ENCODE results near the gene C1orf174.
A peak's percentile ranks its signal among the peaks of the same experiment; 100 is the strongest.

The C1orf174 gene

GRCh38 chr1:3890389-3891328 is 9.4 kb downstream of the C1orf174 start:
- Histone ChIP-seq H3K27ac (peak overlapping the region in 5 of 11 experiments; percentile 2 to 29 (median 14); a peak in 5 of 22 replicates), H3K4me2 (peak overlapping the region; percentile 24 to 97 (median 79)), H3K36me3 (peaks cover 66 to 85% (median 69%) of the 10 kb centered on the region in 11 experiments), H3K9me3 (replicated peaks in 1 of 11) (no peaks in the 10 kb centered on the region), H3K27me3 (no peaks in the 10 kb centered on the region), H3K9ac (peak overlapping the region in 6 of 11 experiments; percentile 8 to 56 (median 30); a peak in 7 of 22 replicates), H4K20me1 (peaks cover 46 to 95% (median 77%) of the 10 kb centered on the region in 11 experiments), H3K4me1 (peaks cover 29 to 38% (median 33%) of the 10 kb centered on the region in 10 experiments), H3K4me3 (peak overlapping the region in 5 of 10 experiments; percentile 10 to 47 (median 36); a peak in 6 of 20 replicates)
- TF ChIP-seq Cebpa-rat (IDR thresholded peaks at IDR 0.05): no peak

DNA sequence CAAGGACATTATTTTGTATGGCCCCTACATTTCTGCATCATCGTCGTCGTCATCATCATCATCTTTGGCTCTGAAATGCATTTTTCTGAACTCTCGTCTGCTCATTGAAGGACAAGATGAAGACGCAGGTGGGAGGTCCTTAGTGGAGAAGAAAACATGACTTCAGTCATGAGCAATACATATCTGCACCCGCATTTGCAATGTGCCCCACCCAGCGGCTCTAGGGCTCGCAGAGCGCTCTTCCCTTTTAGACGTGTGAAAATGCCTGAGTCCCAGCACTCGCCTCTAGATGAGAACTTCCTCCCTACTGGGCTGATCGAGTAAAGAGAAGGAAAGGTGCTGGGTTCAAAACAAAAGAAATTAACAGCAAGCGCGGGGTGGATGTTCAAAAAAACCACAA is 10.1 kb downstream of the C1orf174 start:
- no peak for TF ChIP-seq Cebpa-rat (IDR thresholded peaks at IDR 0.05)
- Histone ChIP-seq H3K4me3 (no peak overlapping the region), H3K27ac (no peak overlapping the region), H3K27me3 (no peaks in the 10 kb centered on the region), H3K4me2 (peak overlapping the region in 7 of 11 experiments; percentile 69 to 97 (median 84); a peak in 11 of 22 replicates), H3K9me3 (replicated peaks in 1 of 11) (no peaks in the 10 kb centered on the region), H4K20me1 (peaks cover 38 to 95% (median 73%) of the 10 kb centered on the region in 11 experiments), H3K4me1 (peaks cover 29 to 38% (median 33%) of the 10 kb centered on the region in 10 experiments), H3K36me3 (peaks cover 62 to 84% (median 68%) of the 10 kb centered on the region in 11 experiments), H3K9ac (no peak overlapping the region)

DNA sequence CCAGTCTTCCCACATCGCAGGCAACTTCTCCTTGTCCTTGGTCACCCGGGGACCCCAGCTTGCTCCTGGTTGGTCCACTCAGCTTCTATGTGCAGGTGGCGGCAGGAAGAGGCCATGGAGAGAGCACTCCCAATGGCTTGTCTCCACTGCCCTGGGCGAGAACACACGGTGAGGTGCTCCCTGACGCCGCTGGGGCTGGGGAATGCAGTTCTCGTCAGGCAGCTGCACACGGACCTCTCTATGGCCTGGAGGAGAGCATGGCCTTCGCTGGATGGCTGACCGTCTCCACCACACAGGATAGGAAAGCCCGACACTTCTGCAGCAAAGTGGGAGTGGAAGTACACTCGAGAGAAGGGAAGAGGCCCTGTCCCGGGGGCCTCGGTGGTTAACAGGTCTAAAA is 11.8 kb downstream of the C1orf174 start:
- Histone ChIP-seq H3K4me2 (no peak overlapping the region), H3K9me3 (replicated peaks in 1 of 11) (no peaks in the 10 kb centered on the region), H3K27ac (no peak overlapping the region), H3K36me3 (peaks cover 68 to 87% (median 79%) of the 10 kb centered on the region in 11 experiments), H3K4me1 (peaks cover 22 to 31% (median 26%) of the 10 kb centered on the region in 10 experiments), H3K4me3 (no peak overlapping the region), H3K27me3 (no peaks in the 10 kb centered on the region), H4K20me1 (peaks cover 25 to 87% (median 57%) of the 10 kb centered on the region in 11 experiments), H3K9ac (no peak overlapping the region)
- no peak for TF ChIP-seq Cebpa-rat (IDR thresholded peaks at IDR 0.05)

DNA sequence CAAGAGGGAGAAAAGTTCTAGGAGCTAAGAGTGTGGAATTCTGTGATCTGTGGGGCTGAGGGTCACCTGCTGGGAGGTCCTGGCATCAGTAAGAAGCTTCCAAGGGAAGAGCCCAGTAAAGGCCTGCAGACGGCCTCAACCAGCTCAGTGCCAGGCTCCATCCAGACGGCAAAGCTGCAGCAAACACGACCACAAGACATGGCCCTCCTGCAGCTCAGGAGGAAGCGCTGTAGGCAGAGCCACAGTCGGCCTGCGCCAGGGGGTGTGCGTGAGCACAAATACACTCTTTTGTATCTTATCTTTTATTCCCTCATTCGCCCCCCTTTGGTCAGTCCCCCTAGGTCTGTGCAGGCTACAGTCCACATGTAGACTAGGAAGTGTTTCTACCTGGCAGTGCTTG is 13.4 kb downstream of the C1orf174 start:
- Histone ChIP-seq H3K4me2 (no peak overlapping the region), H3K27ac (no peak overlapping the region), H3K36me3 (peaks cover 62 to 87% (median 76%) of the 10 kb centered on the region in 11 experiments), H3K9ac (no peak overlapping the region), H3K4me3 (no peak overlapping the region), H3K9me3 (replicated peaks in 1 of 11) (no peaks in the 10 kb centered on the region), H4K20me1 (peaks cover 17 to 75% (median 48%) of the 10 kb centered on the region in 11 experiments), H3K27me3 (no peaks in the 10 kb centered on the region), H3K4me1 (peaks cover 16 to 22% (median 18%) of the 10 kb centered on the region in 10 experiments)
- no peak for TF ChIP-seq Cebpa-rat (IDR thresholded peaks at IDR 0.05)

GRCh38 chr1:3886106-3886670 is 13.9 kb downstream of the C1orf174 start:
- Histone ChIP-seq H3K9ac (no peak overlapping the region; a peak in 1 of 22 replicates), H3K4me2 (no peak overlapping the region), H3K27me3 (no peaks in the 10 kb centered on the region), H3K4me1 (peaks cover 15 to 20% (median 17%) of the 10 kb centered on the region in 10 experiments), H4K20me1 (peaks cover 12 to 71% (median 43%) of the 10 kb centered on the region in 11 experiments), H3K36me3 (peaks cover 62 to 85% (median 79%) of the 10 kb centered on the region in 11 experiments), H3K9me3 (replicated peaks in 1 of 11) (no peaks in the 10 kb centered on the region), H3K4me3 (no peak overlapping the region), H3K27ac (no peak overlapping the region)
- TF ChIP-seq Cebpa-rat (IDR thresholded peaks at IDR 0.05): no peak

- Histone ChIP-seq H4K20me1 (peaks cover 7 to 72% (median 39%) of the 10 kb centered on the region in 11 experiments), H3K9me3 (replicated peaks in 1 of 11) (no peaks in the 10 kb centered on the region), H3K4me3 (no peak overlapping the region), H3K27ac (no peak overlapping the region), H3K27me3 (no peaks in the 10 kb centered on the region), H3K36me3 (peaks cover 65 to 86% (median 78%) of the 10 kb centered on the region in 11 experiments), H3K4me1 (peaks cover 12 to 21% (median 17%) of the 10 kb centered on the region in 10 experiments), H3K9ac (no peak overlapping the region), H3K4me2 (no peak overlapping the region)
- no peak for TF ChIP-seq Cebpa-rat (IDR thresholded peaks at IDR 0.05)
These were observed 14.5 kb downstream of the C1orf174 start for GRCh38 chr1:3885611-3886010.

DNA sequence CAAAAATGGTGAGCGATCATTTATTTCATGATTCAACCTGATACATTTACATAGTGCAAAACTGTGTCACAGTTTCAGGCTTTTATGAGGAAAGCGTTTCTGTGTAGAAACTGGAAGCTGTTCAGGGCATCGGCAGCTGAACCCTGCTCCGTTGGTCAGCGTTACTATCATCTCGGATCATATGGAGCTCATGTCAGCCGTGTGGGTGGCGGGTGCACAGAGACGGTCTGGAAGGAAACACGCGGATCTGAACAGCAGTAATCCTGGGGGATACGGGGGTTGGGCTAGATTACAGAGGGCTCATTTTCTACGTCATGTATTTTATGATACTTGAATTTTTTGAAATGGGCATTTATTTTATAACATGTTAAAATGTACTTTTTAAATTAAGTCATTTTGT is 15.1 kb downstream of the C1orf174 start:
- Histone ChIP-seq H3K36me3 (peaks cover 66 to 86% (median 76%) of the 10 kb centered on the region in 11 experiments), H3K4me1 (peaks cover 6 to 17% (median 13%) of the 10 kb centered on the region in 10 experiments), H3K27ac (no peak overlapping the region), H3K9me3 (replicated peaks in 1 of 11) (peaks cover 0 to 1% (median 0%) of the 10 kb centered on the region in 11 experiments; a peak in 4 of 22 replicates), H3K9ac (no peak overlapping the region), H4K20me1 (peaks cover under 1 to 70% (median 33%) of the 10 kb centered on the region in 11 experiments; a peak in 21 of 22 replicates), H3K27me3 (no peaks in the 10 kb centered on the region), H3K4me2 (no peak overlapping the region), H3K4me3 (no peak overlapping the region)
- TF ChIP-seq Cebpa-rat (IDR thresholded peaks at IDR 0.05): no peak

DNA sequence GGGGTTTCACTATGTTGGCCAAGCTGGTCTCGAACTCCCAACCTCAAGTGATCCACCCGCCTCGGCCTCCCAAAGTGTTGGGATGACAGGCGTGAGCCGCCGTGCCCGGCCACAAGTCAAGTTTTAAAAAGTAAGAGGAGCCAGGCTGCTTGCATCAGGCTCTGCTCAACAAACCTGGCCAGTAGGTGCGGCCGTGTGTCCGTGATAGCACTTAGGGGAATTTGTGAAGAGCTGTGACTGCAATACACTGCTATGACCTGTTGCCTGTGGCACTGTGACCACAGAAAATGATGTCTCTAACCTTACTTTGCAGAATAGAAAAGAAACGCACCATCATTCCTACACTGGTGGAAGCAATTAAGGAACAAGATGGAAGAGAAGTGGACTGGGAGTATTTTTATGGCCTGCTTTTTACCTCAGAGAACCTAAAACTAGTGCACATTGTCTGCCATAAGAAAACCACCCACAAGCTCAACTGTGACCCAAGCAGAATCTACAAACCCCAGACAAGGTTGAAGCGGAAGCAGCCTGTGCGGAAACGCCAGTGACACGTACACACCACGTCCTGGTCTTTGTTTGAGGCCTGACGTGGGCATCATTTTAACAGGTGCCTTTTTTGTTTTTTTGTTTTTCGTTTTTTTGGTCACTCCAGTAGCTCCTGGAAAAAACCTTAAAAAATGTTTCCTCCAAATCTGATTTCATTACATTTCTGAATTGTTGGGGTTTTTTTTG is 16.7 kb downstream of the C1orf174 start:
- Histone ChIP-seq H3K4me1 (peaks cover 4 to 15% (median 12%) of the 10 kb centered on the region in 10 experiments; a peak in 18 of 20 replicates), H3K27me3 (no peaks in the 10 kb centered on the region), H3K4me3 (no peak overlapping the region), H4K20me1 (peaks cover 0 to 55% (median 17%) of the 10 kb centered on the region in 11 experiments; a peak in 15 of 22 replicates), H3K9me3 (replicated peaks in 1 of 11) (peaks cover 10 to 17% (median 12%) of the 10 kb centered on the region in 11 experiments), H3K4me2 (no peak overlapping the region), H3K27ac (no peak overlapping the region), H3K9ac (no peak overlapping the region), H3K36me3 (peaks cover 67 to 86% (median 76%) of the 10 kb centered on the region in 11 experiments)
- TF ChIP-seq Cebpa-rat (IDR thresholded peaks at IDR 0.05): no peak

Measured in BLaER1 treated with 17β-estradiol and CSF1 and Interleukin-3, amounts not matched to agents 10 nM and 100 nM (cell line).